PFSK-1 (cell line): ENCODE measurements around the gene GTF2E1.

Experiments
- FOXP2 ChIP-seq: optimal IDR thresholded peaks from 2 replicates; pipeline ENCODE3; 2011; ENCODE audit warnings: borderline replicate concordance, control low read depth, inconsistent platforms; ENCODE audit not compliant: insufficient read depth; ENCODE audit errors: extremely low read length, extremely low read depth
- POLR2AphosphoS5 ChIP-seq: IDR thresholded peaks from 2 replicates; pipeline ENCODE4 v1.6.1; 2012; ENCODE audit warnings: low read depth, mild to moderate bottlenecking, control low read depth, low read length, moderate library complexity
- REST ChIP-seq, 2 experiments: IDR thresholded peaks; 2 replicates each; pipeline versions ENCODE4 v1.6.1 to v1.8.0; 2011 to 2012; ENCODE audit warnings: low read depth in 2 of 2, low read length in 2 of 2, control low read depth in 1 of 2, inconsistent platforms in 1 of 2, mild to moderate bottlenecking in 1 of 2, moderate library complexity in 1 of 2; ENCODE audit not compliant: insufficient read depth in 1 of 2
- SIN3A ChIP-seq: IDR thresholded peaks from 2 replicates; pipeline ENCODE4 v1.6.1; 2012; ENCODE audit warnings: mild to moderate bottlenecking, low read length, moderate library complexity, borderline replicate concordance; ENCODE audit not compliant: insufficient read depth
- TAF1 ChIP-seq: IDR thresholded peaks from 2 replicates; pipeline ENCODE4 v1.6.1; 2012; ENCODE audit warnings: low read length, control low read depth, borderline replicate concordance; ENCODE audit not compliant: insufficient read depth

- TF ChIP-seq SIN3A, result no peak
- TF ChIP-seq REST (IDR thresholded peaks at IDR 0.05; ENCODE audit: insufficient read depth in 1 of 2, low read depth in 2 of 2, low read length in 2 of 2), result no peak
- no peak for TF ChIP-seq POLR2AphosphoS5
- TF ChIP-seq FOXP2, result no peak
- no peak for TF ChIP-seq TAF1
Measured at GRCh38 chr3:120821426-120821825, 78.9 kb downstream of the GTF2E1 start.
